Epithelial cell of proximal tubule (primary cell): ENCODE data around the gene ME3. TPM values are rescaled to one million over a fixed set of nuclear protein-coding genes. Genes with fewer than 3 reads are reported as not detected.
"Not testable (repeated sequence)": the region's sequence is repeated elsewhere in the genome, so short reads cannot be mapped to it uniquely, and the experiment has no call there.

Source experiments
- DNase-seq: peaks from one replicate; pipeline ENCODE4 v3.0.0-alpha.2; 2011; ENCODE audit warnings: low read depth
- H3K4me3 ChIP-seq: 2 replicates; pipeline ENCODE4 v1.5.1; 2011; ENCODE audit warnings: low read depth, mild to moderate bottlenecking, low read length
- total RNA-seq: library from RNA; depleted of rRNA; stranded (reverse); fragments of >200 nt; gene quantifications from 2 replicates; pipeline ENCODE4 v1.2.3, GENCODE V29; 2015
- TF ChIP-seq, protein P1 (sequence below): conservative IDR thresholded peaks from 2 replicates; pipeline ENCODE4 v1.5.1; 2012; ENCODE audit warnings: low read depth, mild to moderate bottlenecking, low read length

The ME3 gene
- total RNA-seq, 1 donor from 2014 or later = 35.2 TPM

DNA sequence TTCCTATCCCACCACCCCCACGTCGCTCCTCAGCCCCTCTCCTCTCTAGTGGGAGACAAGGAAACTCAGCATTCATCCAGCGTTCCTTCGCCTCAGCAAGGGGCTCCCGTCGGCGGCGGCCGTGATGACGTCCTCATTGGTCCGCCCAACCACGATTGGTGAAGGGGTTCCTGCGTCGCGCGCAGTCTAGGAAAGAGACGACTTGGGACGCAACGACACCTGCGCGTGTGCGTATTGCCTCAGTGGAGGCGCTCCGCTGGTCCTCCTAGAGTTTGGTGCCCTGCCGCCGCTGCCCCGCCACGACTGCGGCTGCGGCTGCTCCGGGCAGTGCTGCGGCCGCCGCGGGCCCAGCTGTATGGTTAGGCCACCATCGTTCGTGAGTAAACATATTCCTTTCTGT is 241.2 kb downstream of the ME3 start:
- DNase-seq = no peak
- no peak overlapping the region for H3K4me3 ChIP-seq
- TF ChIP-seq, protein P1, sequence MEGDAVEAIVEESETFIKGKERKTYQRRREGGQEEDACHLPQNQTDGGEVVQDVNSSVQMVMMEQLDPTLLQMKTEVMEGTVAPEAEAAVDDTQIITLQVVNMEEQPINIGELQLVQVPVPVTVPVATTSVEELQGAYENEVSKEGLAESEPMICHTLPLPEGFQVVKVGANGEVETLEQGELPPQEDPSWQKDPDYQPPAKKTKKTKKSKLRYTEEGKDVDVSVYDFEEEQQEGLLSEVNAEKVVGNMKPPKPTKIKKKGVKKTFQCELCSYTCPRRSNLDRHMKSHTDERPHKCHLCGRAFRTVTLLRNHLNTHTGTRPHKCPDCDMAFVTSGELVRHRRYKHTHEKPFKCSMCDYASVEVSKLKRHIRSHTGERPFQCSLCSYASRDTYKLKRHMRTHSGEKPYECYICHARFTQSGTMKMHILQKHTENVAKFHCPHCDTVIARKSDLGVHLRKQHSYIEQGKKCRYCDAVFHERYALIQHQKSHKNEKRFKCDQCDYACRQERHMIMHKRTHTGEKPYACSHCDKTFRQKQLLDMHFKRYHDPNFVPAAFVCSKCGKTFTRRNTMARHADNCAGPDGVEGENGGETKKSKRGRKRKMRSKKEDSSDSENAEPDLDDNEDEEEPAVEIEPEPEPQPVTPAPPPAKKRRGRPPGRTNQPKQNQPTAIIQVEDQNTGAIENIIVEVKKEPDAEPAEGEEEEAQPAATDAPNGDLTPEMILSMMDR = no peak

DNA sequence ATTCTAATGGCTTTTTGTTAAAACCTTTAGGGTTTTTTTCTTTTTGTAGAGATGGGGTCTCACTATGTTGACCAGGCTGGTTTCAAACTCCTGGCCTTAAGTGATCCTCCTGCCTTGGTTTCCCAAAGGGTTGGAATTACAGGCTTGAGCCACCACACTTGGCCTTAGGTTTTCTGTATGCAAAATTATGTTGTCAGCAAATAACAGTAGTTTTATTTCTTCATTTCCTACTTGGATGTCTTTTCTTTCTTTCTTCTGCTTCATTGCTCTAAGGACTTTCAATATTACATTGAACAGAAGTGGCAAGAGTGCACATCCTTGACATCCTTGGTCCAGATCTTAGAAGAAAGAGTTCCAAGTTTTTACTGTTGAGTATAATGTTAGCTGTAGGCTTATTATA is 245.0 kb downstream of the ME3 start:
- TF ChIP-seq, protein P1 = no peak
- no peak for DNase-seq
- no peak overlapping the region for H3K4me3 ChIP-seq

- H3K4me3 ChIP-seq, DNase-seq: not testable (repeated sequence)
Measured at GRCh38 chr11:86423488-86423887, 248.9 kb downstream of the ME3 start.

- no peak overlapping the region for H3K4me3 ChIP-seq
- TF ChIP-seq, protein P1 = no peak
- no peak for DNase-seq
Measured at GRCh38 chr11:86422371-86422770, 250.0 kb downstream of the ME3 start.

DNA sequence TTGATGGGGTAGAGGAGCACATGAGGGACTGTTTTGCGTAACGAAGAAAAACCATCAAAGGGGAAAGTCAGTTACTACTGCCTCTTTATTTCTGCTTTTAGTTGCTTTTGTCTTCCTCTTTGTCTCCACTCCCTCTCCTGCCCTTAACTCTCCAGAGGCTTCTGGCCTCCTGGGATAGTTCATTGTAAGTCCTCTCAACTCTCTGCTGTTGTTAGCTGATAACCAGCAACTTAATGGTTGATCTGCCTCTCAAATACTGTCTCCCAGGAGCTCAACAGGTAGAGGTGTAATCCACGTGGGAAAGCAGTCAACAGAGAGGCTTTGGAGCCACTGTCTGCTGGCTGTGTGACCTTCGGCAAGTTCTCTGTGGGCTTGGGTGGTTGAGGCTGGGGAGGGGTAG is 250.5 kb downstream of the ME3 start:
- no peak overlapping the region for H3K4me3 ChIP-seq
- no peak for DNase-seq
- TF ChIP-seq, protein P1 = no peak

DNA sequence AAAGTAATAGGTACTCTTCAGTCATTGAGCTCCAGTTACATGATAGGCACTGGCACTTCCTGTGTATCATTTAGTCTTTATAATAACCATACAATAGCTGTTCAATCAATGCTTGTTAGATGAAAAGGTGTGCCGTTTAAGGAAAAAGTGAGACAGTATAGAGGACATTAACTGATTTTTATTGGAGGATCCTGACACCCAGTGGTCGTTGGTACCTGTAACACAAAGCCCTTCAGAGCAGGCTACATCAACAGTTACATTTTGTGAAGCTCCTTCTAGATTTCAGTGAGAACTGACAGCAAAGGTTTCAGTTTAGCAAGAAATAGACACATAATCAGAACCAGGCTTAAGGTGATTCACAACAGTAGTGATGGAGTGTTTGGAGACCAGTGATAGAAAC is 253.5 kb downstream of the ME3 start:
- no peak for DNase-seq
- TF ChIP-seq, protein P1 = peak; percentile 37
- H3K4me3 ChIP-seq = no peak overlapping the region

GRCh38 chr11:86418513-86418912 is 253.9 kb downstream of the ME3 start:
- DNase-seq = no peak
- H3K4me3 ChIP-seq = no peak overlapping the region
- TF ChIP-seq, protein P1 = no peak

GRCh38 chr11:86418106-86418505 is 254.3 kb downstream of the ME3 start:
- TF ChIP-seq, protein P1 = no peak
- no peak for DNase-seq

GRCh38 chr11:86416951-86417350 is 255.5 kb downstream of the ME3 start:
- H3K4me3 ChIP-seq, DNase-seq: not testable (repeated sequence)

More at GRCh38 chr11:86418106-86418505, 254.3 kb downstream of the ME3 start:
- H3K4me3 ChIP-seq = no peak overlapping the region
